HG03342 (cell line): ENCODE data around the gene ETV6.

ENCODE experiments used
- ATAC-seq: cut with Tn5 transposase; IDR thresholded peaks from one replicate; pipeline ENCODE4 v1.9.1; 2021; ENCODE audit warnings: mild to moderate bottlenecking, moderate library complexity; ENCODE audit not compliant: unreplicated experiment

Gene ETV6

GRCh38 chr12:11821386-11822080 is 172.1 kb downstream of the ETV6 start:
- ATAC-seq: no peak

- ATAC-seq: peak; percentile 56
Observed at GRCh38 chr12:11822081-11822834, 172.8 kb downstream of the ETV6 start.

GRCh38 chr12:11823043-11823442 is 173.6 kb downstream of the ETV6 start:
- no peak for ATAC-seq

- ATAC-seq: no peak
Observed at GRCh38 chr12:11823593-11823992, 174.1 kb downstream of the ETV6 start.

DNA sequence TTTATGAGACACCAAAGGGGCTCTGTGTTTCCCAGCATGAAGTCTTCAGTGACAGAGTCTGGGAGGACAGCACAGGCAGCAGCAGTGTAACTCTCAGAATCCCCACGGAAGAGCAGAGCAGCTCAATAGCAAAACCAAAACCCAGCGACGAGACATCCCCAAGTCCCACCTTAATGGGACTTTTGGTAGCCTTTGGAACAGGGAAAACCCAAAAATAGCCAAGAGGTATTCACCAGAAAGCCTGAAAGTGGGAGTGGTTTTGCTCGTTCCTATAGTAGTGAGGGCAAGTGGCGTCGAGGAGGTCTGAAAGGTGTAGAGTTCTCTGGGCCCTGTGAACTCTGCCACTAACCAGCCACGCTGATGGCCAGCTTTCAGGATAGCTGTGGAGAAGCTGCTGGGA is 174.6 kb downstream of the ETV6 start:
- ATAC-seq: no peak

DNA sequence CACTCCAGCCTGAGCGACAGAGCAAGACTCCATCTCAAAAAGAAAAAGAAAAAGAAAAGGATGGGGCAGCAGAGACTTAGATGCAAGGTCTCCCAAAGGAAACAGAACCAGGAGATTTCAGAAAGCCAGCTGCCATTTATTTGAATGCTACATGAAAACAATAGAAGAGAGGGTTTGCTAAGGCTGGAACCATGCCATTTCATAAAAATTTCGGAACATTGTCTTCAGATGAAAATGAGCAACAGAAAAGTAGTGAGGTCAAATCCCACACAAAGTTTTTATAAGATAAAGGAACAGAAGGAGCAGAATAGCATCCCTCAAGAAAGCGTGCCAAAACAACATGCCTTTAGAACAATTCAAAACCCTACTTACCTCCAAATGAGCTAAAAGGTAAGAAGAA is 175.3 kb downstream of the ETV6 start:
- no peak for ATAC-seq

DNA sequence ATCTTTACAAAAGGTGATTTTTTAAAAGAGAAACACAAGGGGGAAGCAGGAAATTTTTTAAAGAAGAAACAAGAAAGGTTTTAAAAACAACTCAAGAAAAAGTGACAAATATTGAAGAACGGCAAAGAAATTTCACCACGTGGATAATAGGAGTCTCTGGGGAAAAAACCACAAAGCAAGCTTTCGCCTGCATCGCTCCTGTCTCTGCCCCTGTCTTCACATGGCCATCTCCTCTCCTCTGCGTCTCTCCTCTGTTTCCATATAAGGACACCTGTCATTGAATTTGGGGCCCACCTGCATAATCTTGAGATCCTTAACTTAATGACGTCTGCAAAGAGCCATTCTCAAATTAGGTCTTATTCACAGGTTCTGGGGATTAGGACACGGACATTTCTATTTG is 175.8 kb downstream of the ETV6 start:
- ATAC-seq: no peak

DNA sequence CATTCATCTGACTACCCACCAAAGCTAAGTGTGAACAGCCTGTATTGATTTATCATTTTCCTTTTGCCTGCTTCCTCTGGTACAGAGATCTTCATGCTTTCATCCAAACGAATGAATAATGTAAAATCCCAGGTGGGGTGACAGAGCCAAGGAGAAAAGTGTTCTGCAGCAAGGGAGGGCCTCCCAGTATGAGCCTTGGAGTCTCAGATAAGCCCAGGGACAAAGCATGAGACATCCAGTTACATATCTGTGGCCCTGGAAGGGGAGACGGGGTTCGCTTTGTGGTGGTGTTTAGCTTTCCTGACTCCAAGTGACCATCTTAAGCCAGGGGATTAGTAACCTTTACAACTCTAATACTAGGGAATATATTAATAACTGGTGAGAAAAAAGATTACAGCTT is 177.1 kb downstream of the ETV6 start:
- ATAC-seq: no peak

DNA sequence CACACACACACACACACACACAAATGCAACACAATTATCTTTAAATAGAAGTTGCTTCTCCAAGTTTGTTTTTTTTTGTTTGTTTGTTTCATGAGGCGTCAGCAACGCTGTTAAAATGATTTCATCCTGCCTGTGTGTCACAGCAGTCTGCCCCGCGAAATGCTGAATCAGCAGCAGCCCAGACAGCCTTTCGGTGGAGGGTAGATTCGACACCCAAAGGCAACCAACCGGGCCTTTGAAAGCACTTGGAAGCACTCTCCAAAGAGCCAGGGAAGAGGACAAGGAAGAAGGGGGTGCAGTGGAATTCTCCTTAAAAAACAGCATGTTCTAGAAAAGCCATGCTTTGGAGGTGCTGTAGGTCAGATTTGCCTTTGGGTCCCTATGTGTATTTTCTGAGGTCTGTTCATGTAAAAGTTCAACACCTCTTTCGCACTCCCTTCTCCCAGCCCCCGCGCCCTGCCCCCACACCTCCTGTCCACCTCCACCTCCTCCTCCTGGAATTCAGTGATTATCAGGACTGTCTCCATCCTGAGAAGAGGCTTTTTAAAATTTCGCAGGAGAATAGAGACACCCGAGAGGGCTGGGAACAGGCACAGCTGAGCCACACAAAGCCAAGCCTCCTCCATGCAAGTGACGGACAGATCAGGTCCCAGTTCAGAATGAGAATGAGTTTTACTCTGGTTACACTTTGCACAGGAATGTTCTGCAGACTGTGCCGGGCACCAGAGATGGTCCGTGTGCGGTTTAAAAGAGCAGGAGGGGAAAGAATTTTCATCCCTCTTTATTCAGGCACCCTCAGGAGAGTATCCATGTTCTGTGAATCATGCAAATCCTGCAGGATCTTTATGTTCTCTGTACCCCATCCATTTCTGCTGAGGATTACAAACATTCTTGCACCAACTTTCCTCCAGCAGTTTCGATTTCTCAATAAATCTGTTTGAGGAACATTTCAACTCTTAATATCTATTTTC is 177.9 kb downstream of the ETV6 start:
- no peak for ATAC-seq

DNA sequence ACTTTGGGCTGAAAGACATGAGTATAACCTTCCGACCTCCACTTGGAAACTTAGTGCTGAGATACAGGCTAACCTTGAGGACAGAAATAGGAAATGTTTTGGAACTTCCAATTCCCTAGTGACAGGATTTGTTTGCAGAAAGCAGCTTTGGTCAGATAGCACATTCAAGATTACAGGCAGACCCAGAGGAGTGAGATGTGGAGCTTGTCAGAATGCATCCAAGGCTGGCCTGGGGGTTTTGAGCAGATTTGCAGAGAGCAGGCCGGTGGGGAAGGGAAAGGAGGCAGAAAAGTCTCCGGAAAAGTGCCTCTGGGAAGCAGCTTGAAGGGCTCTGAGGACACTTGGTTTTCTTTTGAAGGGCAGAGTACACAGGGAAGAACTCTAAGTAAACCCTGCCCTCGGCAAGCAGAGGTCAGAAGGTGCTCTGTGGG is 180.3 kb downstream of the ETV6 start:
- no peak for ATAC-seq

DNA sequence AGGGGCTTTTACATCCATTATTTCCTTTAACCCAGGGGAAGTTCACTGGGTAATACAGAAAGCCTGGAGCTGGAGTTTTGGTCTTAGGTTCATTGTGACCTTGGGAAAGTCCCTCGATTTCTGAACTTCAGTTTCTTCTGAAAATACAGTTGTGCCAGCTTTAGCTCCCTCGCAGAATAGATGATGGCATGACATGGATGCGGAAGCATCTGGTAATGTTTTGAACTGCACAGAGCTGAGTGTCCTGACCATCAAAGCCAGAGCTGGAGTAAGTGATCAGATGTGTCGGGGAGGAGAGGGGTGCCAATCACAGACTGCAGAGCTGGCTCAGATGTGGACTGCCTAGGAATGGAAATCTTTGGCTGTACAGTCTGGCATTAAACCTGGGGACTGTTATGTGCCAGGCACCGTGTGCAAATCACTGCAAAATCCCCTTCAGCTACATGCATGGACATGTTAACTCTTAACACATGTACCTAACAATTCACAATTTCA is 180.9 kb downstream of the ETV6 start:
- no peak for ATAC-seq

- no peak for ATAC-seq
Observed at GRCh38 chr12:11832093-11832492, 182.6 kb downstream of the ETV6 start.

DNA sequence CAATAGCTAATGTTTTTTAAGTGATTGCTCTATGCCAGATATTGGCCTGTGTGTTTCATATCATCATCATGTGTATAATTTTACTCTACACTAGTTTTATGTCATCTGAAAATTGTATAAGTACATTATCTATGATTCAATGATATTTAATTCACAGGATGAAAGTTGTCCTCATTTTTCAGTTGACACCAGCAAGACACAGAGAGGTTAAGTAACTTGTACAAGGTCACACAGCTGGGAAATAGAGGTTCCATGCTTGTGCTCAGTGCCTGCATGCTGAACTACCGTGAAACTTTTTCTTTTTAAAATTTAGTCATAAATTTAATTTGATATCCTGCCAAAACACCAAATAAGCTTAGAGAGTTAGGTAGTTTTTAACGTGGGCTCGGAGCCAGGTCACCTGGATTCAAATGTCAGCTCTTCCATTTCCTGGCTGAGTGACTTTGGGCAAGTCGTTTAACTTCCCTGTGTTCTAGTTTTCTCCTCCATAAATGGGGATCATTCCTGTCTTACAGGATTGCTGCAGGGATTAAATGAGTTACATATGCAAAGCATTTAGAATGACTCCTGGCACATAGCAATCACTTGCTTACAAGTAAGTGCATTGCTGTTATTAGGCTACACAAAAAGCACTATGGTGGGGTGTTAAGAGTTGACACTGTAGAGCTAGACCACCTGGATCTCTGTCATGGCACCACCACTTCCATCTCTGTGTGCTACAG is 183.9 kb downstream of the ETV6 start:
- ATAC-seq: no peak

- ATAC-seq: no peak
Observed at GRCh38 chr12:11834104-11834812, 184.8 kb downstream of the ETV6 start.

- no peak for ATAC-seq
Observed at GRCh38 chr12:11834931-11835330, 185.5 kb downstream of the ETV6 start.

DNA sequence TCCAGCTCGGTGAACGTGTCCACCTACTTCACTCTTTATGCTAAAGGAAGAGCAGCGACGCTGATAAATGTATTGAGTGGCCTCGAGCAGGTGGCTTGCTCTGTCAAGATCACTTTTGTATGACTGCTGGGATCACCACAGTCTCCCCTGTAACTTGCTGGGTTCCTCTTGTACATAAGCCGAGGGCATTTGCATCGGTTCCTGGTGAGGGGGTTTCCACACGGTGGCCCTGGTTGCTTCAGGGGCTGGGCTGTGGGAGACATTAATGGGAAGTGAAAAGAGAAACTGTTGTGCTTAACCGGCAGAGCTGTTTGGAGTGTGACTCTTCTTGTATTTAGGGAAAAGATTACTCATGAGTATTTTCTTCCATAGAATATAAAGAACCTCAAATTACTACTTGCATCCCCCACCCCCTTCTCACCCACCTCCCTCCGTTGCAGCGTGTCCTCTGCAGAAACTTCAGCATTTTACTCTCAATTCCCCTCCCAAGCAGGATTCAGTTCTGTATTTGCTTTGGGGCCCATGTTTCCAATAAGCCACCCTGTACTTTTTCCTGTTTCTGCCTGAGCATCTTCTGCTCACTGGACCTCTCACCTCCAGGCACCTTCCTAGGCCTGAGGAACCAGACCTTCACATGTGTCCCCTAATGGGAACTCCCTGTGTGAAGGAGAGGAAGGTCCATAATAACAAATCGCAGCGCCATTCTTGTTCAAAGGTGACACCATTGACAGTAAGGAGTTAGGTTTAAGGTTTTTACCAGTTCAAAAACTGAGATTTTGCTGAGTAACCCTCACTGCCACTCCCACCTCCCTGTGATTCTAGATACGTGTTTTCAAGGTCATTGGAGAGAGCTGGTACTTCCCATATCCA is 187.0 kb downstream of the ETV6 start:
- ATAC-seq: peak; percentile 92

DNA sequence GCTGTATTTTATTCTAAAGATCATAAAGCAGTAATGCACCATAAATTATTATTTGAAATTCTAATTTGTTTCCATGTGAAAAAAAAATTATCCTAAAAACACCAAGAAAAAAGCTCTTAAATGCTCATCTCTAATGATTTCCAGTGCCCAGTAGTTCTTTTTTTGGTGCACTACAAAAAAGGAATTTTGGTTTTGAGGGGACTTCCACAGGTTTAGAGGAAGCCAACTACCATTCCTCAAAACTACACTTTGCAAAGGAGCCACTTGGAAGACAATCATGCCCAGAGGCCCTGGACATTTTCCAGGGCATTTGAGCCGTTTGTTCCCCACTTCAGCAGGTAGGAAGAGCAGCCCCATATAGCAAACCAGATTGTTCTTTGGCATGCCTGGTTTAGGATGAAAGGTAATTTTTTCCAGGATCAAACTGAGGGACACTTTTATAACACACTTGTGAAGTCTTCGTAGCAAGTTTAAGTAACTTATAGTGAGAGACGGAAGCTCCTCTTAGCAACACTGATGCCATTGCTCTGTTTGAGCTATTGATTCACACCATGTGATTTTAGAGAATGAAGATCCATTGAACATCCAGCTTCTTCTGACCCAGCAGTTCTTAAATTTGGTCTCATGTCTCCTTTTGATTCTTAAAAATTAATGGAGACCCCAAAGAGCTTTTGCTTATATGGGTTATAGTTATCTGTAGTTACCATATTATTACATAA is 187.9 kb downstream of the ETV6 start:
- no peak for ATAC-seq

GRCh38 chr12:11838403-11838802 is 188.9 kb downstream of the ETV6 start:
- ATAC-seq: no peak
